H1 (cell line): ENCODE data around the gene RPS18. TPM values are rescaled to one million over a fixed set of nuclear protein-coding genes. Genes with fewer than 3 reads are reported as not detected.

Source experiments
- ATF2 ChIP-seq: IDR thresholded peaks from 2 replicates; pipeline ENCODE4 v1.6.1; 2012; ENCODE audit warnings: low read length, inconsistent platforms
- polyA plus RNA-seq, 7 experiments: library from polyadenylated mRNA; depleted of rRNA in 3 of 7; stranded (reverse) in 5 of 7; unstranded in 2 of 7; fragments of >200 nt in 5 of 7; fragments of 200-250 nt in 2 of 7; gene quantifications; 1 replicate in 5 of 7; 2 replicates in 1 of 7; 4 replicates in 1 of 7; pipeline versions ENCODE4 v1.2.1 to v1.2.3, GENCODE V29; 2011 to 2013; ENCODE audit warnings: missing spikeins in 2 of 7, mixed read lengths in 2 of 7
- total RNA-seq: library from RNA; stranded (reverse); fragmentation: NEBNext Ultra II Directional; extraction: Animal tissue kit (Norgen Biotek cat#: 25700); gene quantifications from 2 replicates; pipeline ENCODE4 v1.2.1, GENCODE V29; 2021

RPS18 gene
- total and polyA plus RNA-seq, 2 of the 8 experiments (the other 6 are each of a cell fraction or from before 2014, with no cell fraction given), result 2,796 to 7,099 TPM

- TF ChIP-seq ATF2, result peak; percentile 71; the same call in 1 of the 2 replicates
Observed at GRCh38 chr6:33271468-33272274, at the start of gene RPS18, which contains the start of gene VPS52 (continued).
